Right forelimb (tissue), 1 donor: Measurements from ENCODE around the gene CHD5.

Source experiments
- DNase-seq: peaks from one replicate; pipeline ENCODE4 v3.0.0-alpha.2; 2018

Gene CHD5

GRCh38 chr1:6200188-6200809 lies 20.2 kb upstream of the CHD5 start:
- DNase-seq, result no peak

- peak; percentile 97 for DNase-seq
These were observed 19.4 kb upstream of the CHD5 start, which contains the start of gene RPL22 for GRCh38 chr1:6199298-6200187. Gene RPL22 (minus strand): TSS chr1:6199595. CDS start chr1:6199573, 22 bp downstream.

- no peak for DNase-seq
These were observed 18.7 kb upstream of the CHD5 start for GRCh38 chr1:6198646-6199297.

- no peak for DNase-seq
These were observed 17.8 kb upstream of the CHD5 start for GRCh38 chr1:6197746-6198427.

- DNase-seq, result no peak
These were observed 11.8 kb upstream of the CHD5 start for GRCh38 chr1:6191968-6192367.

- DNase-seq, result no peak
These were observed 8.3 kb upstream of the CHD5 start for GRCh38 chr1:6188466-6188865.

- DNase-seq, result no peak
These were observed 5.7 kb upstream of the CHD5 start for GRCh38 chr1:6185635-6186382.

GRCh38 chr1:6185151-6185550 lies 5.0 kb upstream of the CHD5 start:
- no peak for DNase-seq

- DNase-seq, result no peak
These were observed 4.1 kb upstream of the CHD5 start for GRCh38 chr1:6184083-6184783.

- no peak for DNase-seq
These were observed 3.4 kb upstream of the CHD5 start for GRCh38 chr1:6183520-6183989.

GRCh38 chr1:6181347-6181770 lies 1.2 kb upstream of the CHD5 start:
- DNase-seq, result no peak

GRCh38 chr1:6180707-6181311 lies 688 bp upstream of the CHD5 start:
- DNase-seq, result no peak

GRCh38 chr1:6179564-6180175 lies 451 bp downstream of the CHD5 start:
- DNase-seq, result no peak

- no peak for DNase-seq
These were observed 1.2 kb downstream of the CHD5 start for GRCh38 chr1:6178751-6179563.

GRCh38 chr1:6177681-6178380 lies 2.3 kb downstream of the CHD5 start:
- DNase-seq, result no peak

- DNase-seq, result no peak
These were observed 3.3 kb downstream of the CHD5 start for GRCh38 chr1:6176779-6177178.

- DNase-seq, result no peak
These were observed 4.7 kb downstream of the CHD5 start for GRCh38 chr1:6175411-6175828.

GRCh38 chr1:6174621-6175410 lies 5.3 kb downstream of the CHD5 start:
- no peak for DNase-seq
